ENCODE data around the gene TSPAN2. TPM values are rescaled to one million over a fixed set of nuclear protein-coding genes. Genes with fewer than 3 reads are reported as not detected.

TSPAN2 gene
- total and polyA plus RNA-seq, 9 of the 15 experiments (the other 6 are each of a cell fraction or from before 2014, with no cell fraction given), result not detected

GRCh38 chr1:115112496-115113375 lies 23.4 kb upstream of the TSPAN2 start:
- no peak overlapping the region for H3K4me2 ChIP-seq (ENCODE audit: insufficient read depth, low read length)
- H3K79me2 ChIP-seq (ENCODE audit: control insufficient read depth, insufficient read depth, low read length), result no peaks in the 10 kb centered on the region
- in situ Hi-C loops (cut with MboI) (no loop called here), intact Hi-C loops (cut with micrococcal nuclease) (loop anchor here (1.0 kb wide), 1 partner anchor 133 kb away; no protein-coding TSS in a partner anchor)
- peaks cover 0 to 27% of the 10 kb centered on the region in 2 experiments; a peak in 4 of 5 replicates for H3K27me3 ChIP-seq (ENCODE audit: control insufficient read depth in 2 of 2, insufficient read depth in 2 of 2, low read length in 2 of 2)
- H3K9me3 ChIP-seq (replicated peaks; ENCODE audit: control insufficient read depth, insufficient read depth, low read depth, low read length), result no peaks in the 10 kb centered on the region
- ChIA-PET CTCF (ENCODE audit: low intra/inter-chr PET ratio) (interaction anchor here (0.8 to 1.2 kb wide), 4 partner anchors 60 to 1133 kb away, joined by 3 to 4 read pairs (median 3); partner anchors contain the start of gene OLFML3), POLR2A (interaction anchor here (0.8 kb wide), 1 partner anchor 421 kb away, joined by 6 read pairs; no protein-coding TSS in a partner anchor)
- FAIRE-seq (peak; percentile 80), ATAC-seq (peak; percentile 79), DNase-seq (ENCODE audit: extremely low read depth in 1 of 4, low spot score in 3 of 4) (peak; percentile 43 to 59 (median 50))
- H3K36me3 ChIP-seq (ENCODE audit: control insufficient read depth, insufficient read depth, low read length), result no peaks in the 10 kb centered on the region
- H2AFZ ChIP-seq (ENCODE audit: low read depth, low read length), result no peak overlapping the region
- H3K9me1 ChIP-seq (ENCODE audit: control insufficient read depth, insufficient read depth, low read length), result no peaks in the 10 kb centered on the region
- no peaks in the 10 kb centered on the region for H3K4me1 ChIP-seq (replicated peaks in 1 of 2; ENCODE audit: control insufficient read depth in 2 of 2, insufficient read depth in 2 of 2, low read length in 2 of 2)
- no peaks in the 10 kb centered on the region; the same call in 1 of the 2 replicates for H4K20me1 ChIP-seq (replicated peaks; ENCODE audit: control insufficient read depth, insufficient read depth, low read length)
- H3K4me3 ChIP-seq, result no peak overlapping the region
- no TSS peak for BruUV-seq (replicated peaks)
- 7% methylated on average over 18 of the region's 18 CpGs for WGBS (ENCODE audit: insufficient coverage, low coverage, missing lambda C conversion rate)
- no peak overlapping the region for H3K9ac ChIP-seq (ENCODE audit: insufficient read depth in 1 of 2, low read depth in 2 of 2, low read length in 2 of 2)
- no peak overlapping the region for H3K27ac ChIP-seq (ENCODE audit: extremely low read depth, low read depth, low read length)
- no peak for TF ChIP-seq TSC22D4 (tag; IDR thresholded peaks at IDR 0.05)
- TF ChIP-seq RFX1 (IDR thresholded peaks at IDR 0.05), result no peak
- TF ChIP-seq ZNF551 (CRISPR knock-in tag; IDR thresholded peaks at IDR 0.05), result no peak
- peak; percentile 64 for TF ChIP-seq SMC3 (conservative IDR thresholded peaks at IDR 0.05; ENCODE audit: insufficient read depth, low read depth, low read length)
- TF ChIP-seq C11orf30 (IDR thresholded peaks at IDR 0.05; ENCODE audit: low read depth), result no peak
- TF ChIP-seq ZNF583 (CRISPR knock-in tag; IDR thresholded peaks at IDR 0.05), result no peak
- no peak for TF ChIP-seq POLR2AphosphoS5 (IDR thresholded peaks at IDR 0.05; ENCODE audit: control insufficient read depth, insufficient read depth, low read depth, low read length)
- 0 out of 2 replicates have a peak, but pooled peaks have one; percentile 25 for TF ChIP-seq XRCC5 (IDR thresholded peaks at IDR 0.05; ENCODE audit: low read depth, low read length)
- TF ChIP-seq RAD21 (CRISPR knock-in tag; conservative IDR thresholded peaks at IDR 0.05 in 1 of 2, IDR thresholded peaks at IDR 0.05 in 1 of 2), result peak; percentile 62 to 77
- TF ChIP-seq BCOR (IDR thresholded peaks at IDR 0.05), result no peak
- no peak for TF ChIP-seq THRA (IDR thresholded peaks at IDR 0.05)
- TF ChIP-seq ETV6 (IDR thresholded peaks at IDR 0.05; ENCODE audit: borderline replicate concordance in 1 of 2, low read depth in 2 of 2, low read length in 1 of 2), result no peak
- no peak for TF ChIP-seq ETV6 (CRISPR knock-in tag; IDR thresholded peaks at IDR 0.05; ENCODE audit: borderline replicate concordance)
- TF ChIP-seq ZNF668 (CRISPR knock-in tag; IDR thresholded peaks at IDR 0.05), result no peak
- no peak for TF ChIP-seq ETV1 (tag; conservative IDR thresholded peaks at IDR 0.05; ENCODE audit: low read depth)

All from K562 (cell line).